ENCODE results near the gene DCDC2. TPM values are rescaled to one million over a fixed set of nuclear protein-coding genes. Genes with fewer than 3 reads are reported as not detected.

Gene DCDC2
- total RNA-seq, 3 donors from 2014 or later, result 0.44 to 3.2 (median 2.6) TPM

- no peaks in the 10 kb centered on the region for H3K36me3 ChIP-seq (ENCODE audit: low read depth)
- H3K4me3 ChIP-seq, result no peak overlapping the region
- ATAC-seq (no peak), DNase-seq (no peak)
- no peaks in the 10 kb centered on the region for H3K9me3 ChIP-seq
- intact Hi-C loops (cut with DNase I, micrococcal nuclease), result no loop called here
- H3K4me1 ChIP-seq (ENCODE audit: low read depth), result peaks cover 11% of the 10 kb centered on the region
- TF ChIP-seq CTCF (IDR thresholded peaks at IDR 0.05), result no peak
These were observed 70.6 kb downstream of the DCDC2 start for GRCh38 chr6:24287239-24287638.

GRCh38 chr6:24284006-24284405, 73.9 kb downstream of the DCDC2 start:
- TF ChIP-seq CTCF (IDR thresholded peaks at IDR 0.05), result no peak
- no peak for ATAC-seq
- Histone ChIP-seq H3K36me3 (ENCODE audit: low read depth) (no peaks in the 10 kb centered on the region), H3K4me1 (ENCODE audit: low read depth) (peaks cover 11% of the 10 kb centered on the region), H3K9me3 (no peaks in the 10 kb centered on the region), H3K4me3 (no peak overlapping the region)
- intact Hi-C loops (cut with DNase I, micrococcal nuclease), result loop anchor here in 1 of 2 donors (5.0 kb wide), 1 partner anchor 103 kb away; no protein-coding TSS in a partner anchor
- peak in 1 of 3 donors; percentile 3 for DNase-seq

GRCh38 chr6:24283043-24283985, 74.5 kb downstream of the DCDC2 start:
- TF ChIP-seq CTCF (IDR thresholded peaks at IDR 0.05), result peak; percentile 6
- H3K4me1 ChIP-seq (ENCODE audit: low read depth), result peaks cover 11% of the 10 kb centered on the region
- DNase-seq (peak in 2 of 3 donors; percentile 63 to 84), ATAC-seq (peak; percentile 94)
- no peaks in the 10 kb centered on the region for H3K9me3 ChIP-seq
- intact Hi-C loops (cut with DNase I, micrococcal nuclease), result loop anchor here in 1 of 2 donors (5.0 kb wide), 1 partner anchor 104 kb away; no protein-coding TSS in a partner anchor
- no peaks in the 10 kb centered on the region for H3K36me3 ChIP-seq (ENCODE audit: low read depth)
- H3K4me3 ChIP-seq, result no peak overlapping the region

DNA sequence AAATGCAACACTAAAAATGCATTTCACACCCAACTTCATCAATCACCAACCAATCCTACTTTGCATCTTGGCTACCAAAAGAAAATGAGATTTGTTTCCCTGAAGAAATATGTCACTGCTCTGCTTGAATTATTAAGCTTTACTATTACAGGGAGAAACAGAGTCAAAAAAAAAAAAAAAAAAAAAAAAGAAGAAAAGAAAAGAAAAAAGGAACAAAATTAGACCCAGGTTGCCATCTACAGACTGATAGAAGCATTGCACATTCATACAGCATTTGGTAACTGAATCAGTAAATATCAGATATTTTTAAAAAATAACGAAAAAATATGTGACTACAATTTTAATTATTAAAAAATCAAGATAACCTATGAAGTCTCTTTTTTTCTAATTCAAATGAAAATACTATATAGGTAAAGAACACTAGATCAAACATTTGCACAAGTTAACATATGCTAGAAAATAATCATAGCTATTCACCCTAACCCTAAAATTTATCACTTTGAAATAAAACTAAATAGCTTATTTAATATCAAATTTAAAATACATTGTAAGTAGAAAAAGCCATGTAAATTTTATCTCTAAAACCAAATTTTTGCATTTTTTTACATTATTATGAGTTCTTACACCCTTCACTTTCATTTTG, 83.3 kb downstream of the DCDC2 start:
- H3K9me3 ChIP-seq, result no peaks in the 10 kb centered on the region
- no peak for ATAC-seq
- no peaks in the 10 kb centered on the region for H3K36me3 ChIP-seq (ENCODE audit: low read depth)
- no peaks in the 10 kb centered on the region for H3K4me1 ChIP-seq (ENCODE audit: low read depth)
- intact Hi-C loops (cut with DNase I, micrococcal nuclease), result loop anchor here in 1 of 2 donors (10.0 kb wide), 1 partner anchor 210 kb away; no protein-coding TSS in a partner anchor
- TF ChIP-seq CTCF (IDR thresholded peaks at IDR 0.05), result no peak
- H3K4me3 ChIP-seq, result no peak overlapping the region
- peak in 1 of 3 donors; percentile 7 for DNase-seq

DNA sequence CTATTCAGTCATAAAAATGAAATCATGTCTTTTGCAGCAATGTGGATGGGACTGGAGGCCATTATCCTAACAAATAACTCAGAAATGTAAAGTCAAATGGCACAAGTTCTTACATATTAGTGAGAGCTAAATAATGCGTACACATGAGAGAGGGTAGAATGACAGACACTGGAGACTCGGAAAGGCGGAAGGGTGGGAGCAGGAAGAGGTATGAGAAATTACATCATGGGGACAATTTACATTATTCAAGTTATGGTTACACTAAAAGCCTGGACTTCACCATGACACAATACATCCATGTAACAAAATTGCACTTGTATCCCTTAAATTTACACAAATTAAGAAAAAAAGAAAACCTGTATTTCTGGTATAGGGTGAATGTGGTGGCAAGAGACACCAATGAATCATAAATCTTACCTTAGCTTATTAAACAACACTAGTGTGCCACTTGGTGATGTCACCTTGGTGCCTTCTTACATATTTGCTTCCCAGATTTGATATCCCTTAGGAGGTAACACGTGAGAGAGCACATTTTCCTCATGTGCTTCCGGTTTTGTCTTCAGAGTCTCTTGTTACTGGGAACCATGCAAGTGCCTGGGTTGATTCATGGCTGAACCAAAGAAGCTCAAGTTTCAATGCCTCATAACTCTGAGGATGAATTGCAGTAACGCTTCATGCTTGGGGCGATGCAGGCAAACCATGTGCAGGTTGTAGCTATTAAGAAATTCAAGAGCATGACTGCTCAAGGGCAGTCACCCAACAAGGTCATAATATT, 84.6 kb downstream of the DCDC2 start:
- ATAC-seq, result no peak
- intact Hi-C loops (cut with DNase I, micrococcal nuclease), result loop anchor here in 1 of 2 donors (10.0 kb wide), 1 partner anchor 208 kb away; no protein-coding TSS in a partner anchor
- no peaks in the 10 kb centered on the region for H3K4me1 ChIP-seq (ENCODE audit: low read depth)
- H3K4me3 ChIP-seq, result no peak overlapping the region
- DNase-seq, result no peak
- no peak for TF ChIP-seq CTCF (IDR thresholded peaks at IDR 0.05)
- no peaks in the 10 kb centered on the region for H3K36me3 ChIP-seq (ENCODE audit: low read depth)
- H3K9me3 ChIP-seq, result no peaks in the 10 kb centered on the region
